Bone marrow (tissue), 2 donors: ENCODE data around the gene ZBTB7B.

Source experiments
- DNase-seq, 2 donors: peaks; one replicate each; lab custom pipeline; 2025; lab: John Stamatoyannopoulos, UW

ZBTB7B gene

DNA sequence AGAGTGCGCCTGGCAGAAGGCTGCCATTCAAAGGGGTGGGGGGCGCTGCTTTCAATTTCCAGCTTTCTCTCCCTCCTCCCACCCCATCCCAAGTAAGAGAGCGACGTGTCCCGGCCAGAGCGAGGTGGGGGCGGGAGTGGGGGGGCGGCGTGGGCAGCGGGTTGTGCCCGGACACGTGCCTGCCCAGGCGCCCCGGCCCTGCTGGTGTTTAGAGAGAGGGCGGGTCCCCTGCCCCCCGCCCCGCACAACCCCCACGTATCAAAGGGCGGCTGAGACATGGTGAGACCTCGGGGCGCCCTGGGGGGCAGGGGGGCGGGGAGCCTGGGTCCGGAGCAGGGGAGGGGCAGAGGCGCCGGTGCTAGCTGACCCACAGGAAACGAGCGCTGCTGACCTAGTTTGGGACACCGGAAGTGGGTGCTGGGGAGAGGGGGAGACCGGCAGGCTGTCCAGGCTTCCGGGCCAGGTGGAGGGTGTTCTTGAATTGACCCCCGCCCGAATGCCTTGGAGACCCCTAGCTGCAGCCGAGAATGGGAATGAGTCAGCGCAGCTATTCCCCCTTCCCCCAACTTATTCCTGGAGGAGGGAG, 1.3 kb downstream of the ZBTB7B start:
- no peak for DNase-seq

GRCh38 chr1:155004352-155005075, 1.9 kb downstream of the ZBTB7B start:
- no peak for DNase-seq

- DNase-seq, result peak in 1 of 2 donors; percentile 27
Observed at GRCh38 chr1:155005076-155006011, 2.7 kb downstream of the ZBTB7B start.

- peak; percentile 21 to 45 for DNase-seq
Observed at GRCh38 chr1:155006601-155007101, 4.0 kb downstream of the ZBTB7B start.

DNA sequence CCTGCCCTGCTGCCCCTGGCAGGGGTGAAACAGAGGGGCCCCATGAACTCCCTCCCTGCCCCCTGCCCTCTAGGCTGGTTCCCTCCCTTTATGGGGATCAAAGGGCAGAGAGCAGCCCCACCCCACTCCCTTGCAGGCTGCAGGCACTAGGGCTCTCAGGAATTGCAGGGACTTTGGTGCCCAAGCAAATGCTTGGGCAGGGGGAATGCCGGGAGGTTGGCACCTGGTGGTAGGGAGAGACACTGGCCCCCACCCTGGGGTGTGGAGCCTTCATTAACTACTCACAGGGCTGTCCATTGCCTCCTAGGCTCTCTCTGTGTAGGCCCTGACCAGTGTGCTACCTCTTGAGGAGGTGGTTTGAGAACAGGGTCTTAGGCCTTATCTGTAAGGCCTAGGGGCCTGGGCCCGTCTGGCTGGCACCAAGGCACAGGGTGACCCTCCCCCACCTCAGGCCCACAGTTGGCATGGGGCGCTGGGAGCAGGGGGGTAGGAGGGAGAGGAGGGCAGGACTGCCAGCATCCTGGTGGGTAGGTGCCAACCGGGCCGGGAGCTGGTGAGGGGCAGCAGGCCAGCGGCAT, 4.7 kb downstream of the ZBTB7B start:
- DNase-seq, result no peak

DNA sequence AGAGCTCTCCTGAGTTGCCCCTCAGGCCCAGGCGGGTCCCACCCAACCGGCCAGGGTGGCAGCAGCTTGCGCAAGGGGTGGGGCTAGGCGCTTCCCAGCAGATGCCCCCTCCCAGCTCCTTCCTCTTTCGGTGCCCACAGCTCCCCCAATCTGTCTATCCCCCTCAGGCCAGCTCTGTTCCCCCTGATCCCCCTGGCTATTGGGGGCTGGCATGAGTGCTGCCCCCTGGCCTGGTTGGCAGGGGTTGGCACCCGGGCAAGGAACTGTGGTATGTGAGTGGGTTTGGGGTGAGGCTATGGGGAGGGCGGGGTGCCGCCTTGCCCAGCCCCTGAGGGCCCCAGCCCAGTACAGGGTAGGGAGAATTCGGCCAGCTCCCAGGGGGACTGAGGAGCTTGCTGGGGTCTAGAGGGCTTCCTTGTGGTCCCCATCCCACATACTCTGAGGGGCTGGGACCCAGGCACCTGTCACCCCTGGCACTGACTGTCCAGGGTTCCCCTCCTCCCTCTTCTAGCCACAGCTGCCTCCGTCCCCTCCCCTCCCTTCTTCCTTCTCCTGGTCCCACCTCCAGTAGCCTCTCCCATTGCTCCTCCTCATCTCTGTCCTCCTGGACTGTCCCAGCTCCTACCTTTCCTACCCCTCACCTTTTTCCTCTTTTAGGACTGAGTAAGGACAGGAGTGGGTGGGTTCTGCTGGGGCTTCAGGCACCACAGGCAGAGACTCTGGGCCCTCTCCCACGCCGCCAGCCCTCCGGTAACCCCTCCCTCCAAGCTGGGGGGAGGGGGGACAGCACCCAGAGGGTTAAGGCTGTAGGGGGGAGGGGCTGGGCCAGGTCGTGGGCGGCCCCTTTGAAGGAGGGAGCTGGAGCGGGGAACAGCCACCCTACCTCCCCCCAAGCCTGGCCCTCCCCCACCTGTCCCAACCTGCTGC, 5.7 kb downstream of the ZBTB7B start:
- DNase-seq, result no peak

DNA sequence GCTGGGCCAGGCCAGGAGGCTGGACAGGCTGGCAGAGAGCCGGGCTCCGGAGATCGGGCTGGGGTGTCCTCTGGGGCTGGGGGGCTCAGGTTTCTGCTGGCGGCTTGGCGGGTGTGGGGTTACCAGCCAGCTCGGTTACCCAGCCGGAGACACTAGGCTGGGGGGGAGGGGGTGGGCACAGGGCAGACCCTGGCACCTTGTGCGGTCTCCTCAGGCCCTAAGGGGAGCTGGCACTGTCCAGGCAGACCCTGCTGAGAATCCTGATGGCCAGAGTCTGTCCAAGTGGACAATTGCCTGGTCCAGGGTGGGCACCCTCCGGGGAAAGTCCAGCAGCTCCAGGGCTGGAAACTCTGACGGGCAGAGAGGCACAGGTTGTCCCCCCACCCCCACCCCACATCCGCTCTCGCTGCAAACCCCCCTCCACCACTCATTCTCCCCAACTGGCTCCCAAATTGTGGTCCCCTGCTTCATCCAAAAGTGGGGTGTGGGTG, 6.7 kb downstream of the ZBTB7B start:
- DNase-seq, result no peak

GRCh38 chr1:155009742-155010141, 7.1 kb downstream of the ZBTB7B start:
- DNase-seq, result no peak

DNA sequence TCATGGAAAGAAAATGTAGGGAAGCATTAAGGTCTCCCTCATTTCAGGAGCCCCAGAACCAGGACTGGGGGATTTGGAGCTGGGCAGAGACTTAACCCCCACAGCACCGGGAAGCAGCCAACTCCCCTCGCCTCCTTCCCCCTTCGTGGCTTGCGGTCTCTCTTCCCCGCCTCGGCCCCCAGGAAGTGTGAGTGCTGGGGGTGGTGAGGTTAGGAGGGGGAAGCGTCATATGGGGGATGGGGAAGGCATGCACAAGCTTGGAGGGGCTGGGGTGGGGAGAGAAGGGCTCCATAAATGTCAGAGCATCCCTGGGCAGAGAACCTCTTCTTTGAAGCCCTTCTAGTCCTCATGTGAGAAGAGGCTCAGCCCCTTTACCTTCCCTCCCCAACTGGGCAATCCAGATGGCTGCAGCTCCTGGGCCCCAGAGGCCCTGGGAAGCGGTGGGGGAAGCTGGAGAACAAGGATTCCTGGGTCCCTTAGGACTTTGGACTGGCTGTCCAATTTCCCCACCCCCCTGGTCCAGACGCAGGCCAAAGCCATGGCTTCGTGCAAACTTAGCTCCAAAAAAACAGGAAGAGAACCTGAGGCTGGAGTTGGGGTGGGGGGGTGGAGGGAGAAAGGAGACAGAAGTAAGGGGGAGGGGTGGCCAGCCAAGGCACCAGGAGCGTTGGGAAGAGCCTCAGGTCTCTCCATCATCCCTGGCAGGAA, 7.8 kb downstream of the ZBTB7B start:
- DNase-seq, result no peak

DNA sequence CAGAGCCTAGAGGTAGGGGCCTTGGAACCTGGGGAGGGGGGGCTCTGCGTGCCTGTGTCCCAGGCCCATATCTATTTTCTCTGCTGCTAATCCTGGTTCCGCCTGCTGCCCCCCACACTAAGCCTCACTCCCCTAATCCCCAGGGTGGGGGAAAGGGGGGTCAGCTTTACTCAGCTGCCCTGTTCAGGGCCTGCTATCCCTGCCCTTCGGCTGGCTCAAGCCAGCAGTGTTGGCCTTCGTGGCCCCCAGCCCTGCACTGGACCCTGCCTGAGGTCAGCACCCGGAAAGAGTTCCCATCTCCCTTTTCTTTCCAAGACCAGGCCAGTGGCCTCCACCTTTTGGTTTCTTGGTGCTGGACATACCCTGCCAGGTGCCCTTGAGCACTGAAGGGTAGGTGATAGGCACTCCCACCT, 8.4 kb downstream of the ZBTB7B start:
- no peak for DNase-seq

GRCh38 chr1:155011437-155012025, 8.9 kb downstream of the ZBTB7B start:
- no peak for DNase-seq

DNA sequence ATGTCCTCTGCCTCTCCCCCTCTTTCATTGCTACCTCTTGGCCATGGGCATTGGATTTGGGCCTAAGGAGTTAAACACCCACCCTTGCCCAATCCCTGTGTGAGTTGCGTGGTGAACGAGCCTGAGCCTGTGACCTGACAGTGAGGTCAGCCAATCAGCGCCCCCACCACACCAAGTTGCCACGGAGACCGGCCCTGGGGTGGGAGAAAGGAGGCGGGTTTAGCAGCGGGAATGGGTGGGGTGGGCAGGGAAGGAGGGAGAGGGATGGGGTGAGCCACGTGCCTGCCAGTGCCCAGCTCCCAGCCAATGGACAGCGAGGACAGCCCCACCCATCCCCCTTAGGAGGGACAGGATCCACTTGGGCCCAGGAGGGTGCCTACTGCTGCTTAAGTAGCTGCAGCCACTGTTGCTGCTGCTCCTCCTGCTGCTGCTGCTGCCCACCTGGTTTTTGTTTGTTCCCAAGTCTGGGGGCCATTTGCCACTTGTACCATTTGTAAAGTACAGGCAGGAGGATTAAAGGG, 9.5 kb downstream of the ZBTB7B start:
- DNase-seq, result no peak

- DNase-seq, result no peak
Observed at GRCh38 chr1:155012776-155013602, 10.4 kb downstream of the ZBTB7B start.

DNA sequence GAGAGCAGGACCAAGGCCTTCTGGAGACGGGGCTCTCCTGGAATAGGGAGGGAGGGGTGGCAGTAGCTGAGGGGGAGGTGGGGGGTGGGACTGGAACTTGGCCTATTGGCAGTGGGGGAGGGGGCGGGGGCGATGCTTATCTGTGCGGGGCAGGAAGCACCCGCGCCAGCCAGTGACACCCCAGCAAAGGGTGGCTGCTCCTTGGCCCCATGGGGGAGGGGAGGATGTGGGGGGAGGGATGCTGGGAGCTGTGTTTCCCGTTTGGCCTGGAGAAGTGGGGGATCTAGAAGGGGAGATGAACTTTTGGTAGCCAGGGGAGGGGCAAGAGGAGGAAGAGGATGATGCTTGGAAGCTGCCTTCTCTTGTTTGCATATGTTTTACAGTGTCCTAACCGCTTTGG, 11.0 kb downstream of the ZBTB7B start:
- no peak for DNase-seq

DNA sequence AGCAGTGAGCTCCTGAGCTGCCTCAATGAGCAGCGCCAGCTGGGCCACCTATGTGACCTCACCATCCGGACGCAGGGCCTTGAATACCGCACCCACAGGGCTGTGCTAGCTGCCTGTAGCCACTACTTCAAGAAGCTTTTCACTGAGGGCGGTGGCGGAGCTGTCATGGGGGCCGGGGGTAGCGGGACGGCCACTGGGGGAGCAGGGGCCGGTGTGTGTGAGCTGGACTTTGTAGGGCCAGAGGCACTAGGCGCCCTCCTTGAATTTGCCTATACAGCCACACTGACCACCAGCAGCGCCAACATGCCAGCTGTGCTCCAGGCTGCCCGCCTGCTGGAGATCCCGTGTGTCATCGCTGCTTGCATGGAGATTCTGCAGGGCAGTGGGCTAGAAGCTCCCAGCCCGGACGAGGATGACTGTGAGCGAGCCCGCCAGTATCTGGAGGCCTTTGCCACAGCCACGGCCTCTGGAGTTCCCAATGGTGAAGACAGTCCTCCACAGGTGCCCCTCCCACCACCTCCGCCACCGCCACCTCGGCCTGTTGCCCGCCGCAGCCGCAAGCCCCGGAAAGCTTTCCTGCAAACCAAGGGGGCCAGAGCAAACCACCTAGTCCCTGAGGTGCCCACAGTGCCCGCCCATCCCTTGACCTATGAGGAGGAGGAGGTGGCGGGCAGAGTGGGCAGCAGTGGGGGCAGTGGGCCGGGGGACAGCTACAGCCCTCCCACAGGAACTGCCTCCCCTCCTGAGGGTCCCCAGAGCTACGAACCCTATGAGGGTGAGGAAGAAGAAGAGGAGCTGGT, 12.3 kb downstream of the ZBTB7B start:
- DNase-seq, result no peak

DNA sequence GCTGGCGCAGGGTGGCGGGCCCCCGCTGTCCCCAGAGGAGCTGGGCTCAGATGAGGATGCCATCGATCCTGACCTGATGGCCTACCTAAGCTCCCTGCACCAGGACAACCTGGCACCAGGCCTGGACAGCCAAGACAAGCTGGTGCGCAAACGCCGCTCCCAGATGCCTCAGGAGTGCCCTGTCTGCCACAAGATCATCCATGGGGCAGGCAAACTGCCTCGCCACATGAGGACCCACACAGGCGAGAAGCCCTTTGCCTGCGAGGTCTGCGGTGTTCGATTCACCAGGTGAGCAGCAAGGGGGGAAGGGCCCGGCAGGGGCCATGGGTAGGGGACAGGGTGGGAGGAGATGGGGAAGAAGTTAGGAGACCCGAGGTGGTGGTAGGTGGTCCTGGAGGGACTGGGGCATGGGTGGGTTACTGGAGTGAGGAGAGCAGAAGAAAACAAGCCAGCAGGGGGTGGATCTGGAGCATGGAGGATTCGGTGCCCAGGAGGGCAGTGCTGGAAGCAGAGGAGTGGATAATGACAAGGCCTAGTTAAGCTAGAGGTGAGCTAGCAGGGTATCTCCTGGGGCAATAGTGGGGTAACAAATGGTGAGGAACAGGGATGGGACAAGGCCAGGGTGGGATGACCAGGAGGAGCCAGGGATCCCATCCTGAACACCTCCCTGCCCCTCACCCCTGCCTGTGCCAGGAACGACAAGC, 13.1 kb downstream of the ZBTB7B start:
- DNase-seq, result no peak

GRCh38 chr1:155016231-155016831, 13.7 kb downstream of the ZBTB7B start:
- DNase-seq, result no peak
